Transverse colon (tissue), 4 donors: Measurements from ENCODE around the gene NAGLU. TPM values are rescaled to one million over a fixed set of nuclear protein-coding genes. Genes with fewer than 3 reads are reported as not detected.

ENCODE experiments used
- DNase-seq: peaks from one replicate; pipeline ENCODE4 v3.0.0-alpha.2; 2019
- H3K27ac ChIP-seq, 4 donors: fragments of 200-600 bp; sonication (generic); 2 replicates each; pipeline ENCODE4 v1.5.1; 2016 to 2018; ENCODE audit warnings: inconsistent platforms in 4 of 4
- H3K27me3 ChIP-seq: fragments of 200-600 bp; sonication (generic); 2 replicates; pipeline ENCODE4 v1.5.1; 2017; ENCODE audit warnings: inconsistent platforms
- H3K36me3 ChIP-seq, 4 donors: fragments of 200-600 bp; sonication (generic); 2 replicates each; pipeline ENCODE4 v1.5.1; 2017 to 2019; ENCODE audit warnings: inconsistent platforms in 4 of 4
- H3K4me1 ChIP-seq, 4 donors: fragments of 200-600 bp; sonication (generic); 2 replicates each; pipeline ENCODE4 v1.5.1; 2017 to 2020; ENCODE audit warnings: inconsistent platforms in 4 of 4
- H3K4me3 ChIP-seq, 4 donors: fragments of 200-600 bp; sonication (generic); 1 replicate in 1 of 4; 2 replicates in 3 of 4; pipeline versions ENCODE4 v1.5.1 to v1.6.1; 2017 to 2019; ENCODE audit warnings: inconsistent platforms in 4 of 4
- H3K9me3 ChIP-seq, 2 donors: fragments of 200-600 bp; sonication (generic); 2 replicates each; pipeline ENCODE4 v1.5.1; 2017 to 2019; ENCODE audit warnings: inconsistent platforms in 2 of 2
- CTCF ChIP-seq, 5 experiments: fragments of 200-600 bp in 3 of 5; fragments of 450-650 bp in 2 of 5; sonication (generic) in 3 of 5; IDR thresholded peaks; 1 replicate in 2 of 5; 2 replicates in 3 of 5; pipeline ENCODE4 v1.5.1; 2016 to 2017; ENCODE audit warnings: antibody characterized with exemption in 5 of 5, inconsistent platforms in 3 of 5, mild to moderate bottlenecking in 2 of 5, moderate library complexity in 1 of 5
- EP300 ChIP-seq: sonication (generic); formaldehyde crosslinking; IDR thresholded peaks from one replicate; pipeline ENCODE4 v1.6.1; 2017; ENCODE audit warnings: antibody characterized with exemption, low read depth
- POLR2A ChIP-seq: fragments of 450-650 bp; IDR thresholded peaks from one replicate; pipeline ENCODE4 v1.6.1; 2016; ENCODE audit warnings: antibody characterized with exemption, mild to moderate bottlenecking, moderate library complexity
- POLR2AphosphoS5 ChIP-seq, 3 donors: sonication (generic); formaldehyde crosslinking; IDR thresholded peaks; one replicate each; pipeline ENCODE4 v1.6.1; 2016; ENCODE audit warnings: antibody characterized with exemption in 3 of 3
- WGBS, 2 donors: methylation state at CpG; one replicate each; pipeline ENCODE4 v1.1.5; 2018; ENCODE audit warnings: low coverage in 1 of 2; 5-methylcytosine and 5-hydroxymethylcytosine counted together
- in situ Hi-C, 4 donors: fragments of 200-750 bp; cut with MboI; loops; one replicate each; pipeline versions ENCODE4 v1.15.0 to v1.15.1; 2017; ENCODE audit warnings: low sequenced_read_pairs in 3 of 4, low pct_ligation_motif_present in 1 of 4, low pct_unique_long_range_greater_than_20kb in 1 of 4
- intact Hi-C: fragments of 100-400 bp; cut with DNase I; formaldehyde crosslinking; loops from one replicate; pipeline ENCODE4 v1.15.1; 2023; ENCODE audit warnings: low total_unique reads
- total RNA-seq, 4 donors: library from RNA; depleted of rRNA; stranded (reverse); fragments of >200 nt; gene quantifications; one replicate each; pipeline ENCODE4 v1.1.0, GENCODE V29; 2016

NAGLU gene
- total RNA-seq, 4 donors from 2014 or later, result 35.4 to 95.7 (median 66.2) TPM

- H3K36me3 ChIP-seq, result peaks cover 0 to 52% (median 28%) of the 10 kb centered on the region in 4 donors
- H3K9me3 ChIP-seq, result no peaks in the 10 kb centered on the region
- TF ChIP-seq CTCF (IDR thresholded peaks at IDR 0.05) (no peak), EP300 (no peak), POLR2A (no peak), POLR2AphosphoS5 (IDR thresholded peaks at IDR 0.05) (no peak)
- H3K4me1 ChIP-seq, result peaks cover 14 to 31% (median 28%) of the 10 kb centered on the region in 4 donors
- H3K27me3 ChIP-seq, result no peaks in the 10 kb centered on the region
- H3K4me3 ChIP-seq, result peak overlapping the region in 2 of 4 donors; percentile 79 to 80
- in situ Hi-C loops (no loop called here), intact Hi-C loops (no loop called here)
- H3K27ac ChIP-seq, result peak overlapping the region; percentile 87 to 96 (median 94)
- peak; percentile 8 for DNase-seq
- 83 to 88% methylated on average over 2 to 14 of the region's 14 CpGs for WGBS, 2 donors
These were observed 32.5 kb downstream of the NAGLU start for GRCh38 chr17:42568341-42569111.

- peaks cover under 1 to 21% (median 14%) of the 10 kb centered on the region in 4 donors for H3K4me1 ChIP-seq
- peaks cover 0 to 56% (median 30%) of the 10 kb centered on the region in 4 donors for H3K36me3 ChIP-seq
- in situ Hi-C loops (no loop called here), intact Hi-C loops (no loop called here)
- 71 to 79% methylated on average over 8 to 12 of the region's 12 CpGs for WGBS, 2 donors
- H3K27ac ChIP-seq, result no peak overlapping the region
- DNase-seq, result peak; percentile 6
- no peaks in the 10 kb centered on the region for H3K9me3 ChIP-seq
- H3K27me3 ChIP-seq, result no peaks in the 10 kb centered on the region
- no peak overlapping the region for H3K4me3 ChIP-seq
- TF ChIP-seq POLR2A (no peak), POLR2AphosphoS5 (IDR thresholded peaks at IDR 0.05) (no peak), EP300 (no peak), CTCF (IDR thresholded peaks at IDR 0.05) (no peak)
These were observed 35.6 kb downstream of the NAGLU start for GRCh38 chr17:42571435-42572225.

- no peak overlapping the region for H3K27ac ChIP-seq
- DNase-seq, result peak; percentile 1
- H3K4me3 ChIP-seq, result no peak overlapping the region
- no peaks in the 10 kb centered on the region for H3K27me3 ChIP-seq
- H3K4me1 ChIP-seq, result peaks cover 5 to 21% (median 14%) of the 10 kb centered on the region in 4 donors
- TF ChIP-seq POLR2AphosphoS5 (IDR thresholded peaks at IDR 0.05) (no peak), POLR2A (no peak), EP300 (no peak), CTCF (IDR thresholded peaks at IDR 0.05) (no peak)
- WGBS, 2 donors, result 71 to 77% methylated on average over 4 of the region's 4 CpGs
- H3K36me3 ChIP-seq, result peaks cover 0 to 56% (median 30%) of the 10 kb centered on the region in 4 donors
- no peaks in the 10 kb centered on the region for H3K9me3 ChIP-seq
- in situ Hi-C loops, result no loop called here
- intact Hi-C loops, result no loop called here
These were observed 37.1 kb downstream of the NAGLU start for GRCh38 chr17:42573095-42573494.

- intact Hi-C loops, result no loop called here
- Histone ChIP-seq H3K36me3 (peaks cover 0 to 47% (median 21%) of the 10 kb centered on the region in 4 donors), H3K27ac (no peak overlapping the region), H3K4me3 (no peak overlapping the region), H3K4me1 (peaks cover 11 to 23% (median 14%) of the 10 kb centered on the region in 4 donors), H3K9me3 (no peaks in the 10 kb centered on the region), H3K27me3 (no peaks in the 10 kb centered on the region)
- TF ChIP-seq POLR2A (no peak), CTCF (IDR thresholded peaks at IDR 0.05) (no peak), POLR2AphosphoS5 (IDR thresholded peaks at IDR 0.05) (no peak), EP300 (no peak)
- no peak for DNase-seq
- WGBS, 2 donors, result 60 to 77% methylated on average over 1 to 3 of the region's 3 CpGs
- in situ Hi-C loops, result no loop called here
These were observed 38.4 kb downstream of the NAGLU start for GRCh38 chr17:42574463-42574862.
